GF-D8 (cell line): Measurements from ENCODE around the gene ID4.
"Not testable (repeated sequence)": the region's sequence is repeated elsewhere in the genome, so short reads cannot be mapped to it uniquely, and the experiment has no call there.

Source experiments
- DNase-seq: peaks from one replicate; lab custom pipeline; 2025; lab: John Stamatoyannopoulos, UW

ID4 gene

DNA sequence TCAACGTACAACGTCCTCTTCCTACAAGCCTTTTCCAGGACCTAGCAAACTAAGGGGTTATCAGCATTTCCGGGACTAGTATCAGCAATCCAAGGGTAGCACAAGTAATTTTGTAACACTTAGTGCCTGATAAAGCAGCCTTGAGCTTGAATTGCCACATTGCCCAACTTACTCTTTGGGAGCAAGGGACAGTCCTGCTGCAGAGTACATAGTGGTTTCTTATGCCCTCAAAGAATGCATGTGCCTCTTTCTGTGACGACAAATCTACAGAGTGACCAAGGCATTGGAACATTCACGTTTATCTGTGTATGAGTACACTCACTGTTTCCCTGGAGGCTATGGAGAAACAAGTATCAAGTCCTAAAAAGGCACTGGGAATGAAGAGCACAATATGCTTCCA is 3.2 kb upstream of the ID4 start:
- no peak for DNase-seq

DNA sequence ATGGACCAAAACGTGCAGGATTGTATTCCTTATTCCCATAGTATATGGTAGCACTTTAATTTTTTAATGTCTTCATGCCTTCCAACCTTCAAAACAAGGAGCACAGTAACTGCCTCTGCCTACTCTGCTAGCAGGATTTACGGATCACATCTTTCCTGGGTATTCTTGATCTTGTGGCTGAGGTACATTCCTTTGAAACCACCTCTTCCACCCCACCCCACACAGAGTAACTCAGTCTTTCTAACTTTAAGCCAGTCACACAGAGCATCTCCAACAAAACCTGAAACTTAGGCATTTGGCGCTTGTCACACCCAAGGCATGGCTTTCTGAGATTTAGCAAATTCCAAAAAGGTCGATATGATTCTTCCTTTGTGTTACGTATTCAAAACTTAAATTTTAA is 2.3 kb upstream of the ID4 start:
- no peak for DNase-seq

DNA sequence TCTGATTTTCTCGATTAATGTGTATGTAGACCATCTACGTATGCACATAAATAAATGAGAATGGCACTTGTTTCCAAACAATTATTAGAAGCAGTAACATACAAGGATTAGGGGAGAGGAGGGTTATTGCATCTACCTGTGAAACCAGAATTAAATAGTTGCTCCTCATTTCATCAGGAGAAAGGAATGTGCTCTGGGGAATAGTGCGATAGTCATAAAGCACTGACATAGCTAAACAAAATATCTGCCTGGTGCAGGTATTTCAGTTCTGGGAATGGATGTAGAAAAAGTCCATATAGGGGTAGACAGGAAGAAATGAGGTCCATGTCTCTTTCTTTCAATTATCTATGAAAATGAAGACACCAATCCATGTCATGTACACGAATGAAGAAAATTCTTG is 1.6 kb upstream of the ID4 start:
- no peak for DNase-seq

DNA sequence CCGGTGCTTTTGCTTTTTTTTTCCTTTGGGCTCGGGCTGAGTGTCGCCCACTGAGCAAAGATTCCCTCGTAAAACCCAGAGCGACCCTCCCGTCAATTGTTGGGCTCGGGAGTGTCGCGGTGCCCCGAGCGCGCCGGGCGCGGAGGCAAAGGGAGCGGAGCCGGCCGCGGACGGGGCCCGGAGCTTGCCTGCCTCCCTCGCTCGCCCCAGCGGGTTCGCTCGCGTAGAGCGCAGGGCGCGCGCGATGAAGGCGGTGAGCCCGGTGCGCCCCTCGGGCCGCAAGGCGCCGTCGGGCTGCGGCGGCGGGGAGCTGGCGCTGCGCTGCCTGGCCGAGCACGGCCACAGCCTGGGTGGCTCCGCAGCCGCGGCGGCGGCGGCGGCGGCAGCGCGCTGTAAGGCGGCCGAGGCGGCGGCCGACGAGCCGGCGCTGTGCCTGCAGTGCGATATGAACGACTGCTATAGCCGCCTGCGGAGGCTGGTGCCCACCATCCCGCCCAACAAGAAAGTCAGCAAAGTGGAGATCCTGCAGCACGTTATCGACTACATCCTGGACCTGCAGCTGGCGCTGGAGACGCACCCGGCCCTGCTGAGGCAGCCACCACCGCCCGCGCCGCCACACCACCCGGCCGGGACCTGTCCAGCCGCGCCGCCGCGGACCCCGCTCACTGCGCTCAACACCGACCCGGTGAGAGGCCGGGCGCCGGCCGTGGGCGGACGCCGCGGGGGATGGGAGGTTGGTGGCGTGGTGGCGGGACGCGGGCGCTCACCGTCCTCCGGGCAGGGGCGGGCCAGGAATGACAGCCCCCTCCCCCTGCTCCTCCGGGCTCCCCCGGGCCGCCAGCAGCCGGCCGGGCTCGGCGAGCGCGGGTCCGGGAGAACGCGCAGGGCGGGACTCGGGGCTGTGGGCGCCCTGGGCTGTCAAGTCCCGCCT is 606 bp downstream of the ID4 start:
- no peak for DNase-seq

DNA sequence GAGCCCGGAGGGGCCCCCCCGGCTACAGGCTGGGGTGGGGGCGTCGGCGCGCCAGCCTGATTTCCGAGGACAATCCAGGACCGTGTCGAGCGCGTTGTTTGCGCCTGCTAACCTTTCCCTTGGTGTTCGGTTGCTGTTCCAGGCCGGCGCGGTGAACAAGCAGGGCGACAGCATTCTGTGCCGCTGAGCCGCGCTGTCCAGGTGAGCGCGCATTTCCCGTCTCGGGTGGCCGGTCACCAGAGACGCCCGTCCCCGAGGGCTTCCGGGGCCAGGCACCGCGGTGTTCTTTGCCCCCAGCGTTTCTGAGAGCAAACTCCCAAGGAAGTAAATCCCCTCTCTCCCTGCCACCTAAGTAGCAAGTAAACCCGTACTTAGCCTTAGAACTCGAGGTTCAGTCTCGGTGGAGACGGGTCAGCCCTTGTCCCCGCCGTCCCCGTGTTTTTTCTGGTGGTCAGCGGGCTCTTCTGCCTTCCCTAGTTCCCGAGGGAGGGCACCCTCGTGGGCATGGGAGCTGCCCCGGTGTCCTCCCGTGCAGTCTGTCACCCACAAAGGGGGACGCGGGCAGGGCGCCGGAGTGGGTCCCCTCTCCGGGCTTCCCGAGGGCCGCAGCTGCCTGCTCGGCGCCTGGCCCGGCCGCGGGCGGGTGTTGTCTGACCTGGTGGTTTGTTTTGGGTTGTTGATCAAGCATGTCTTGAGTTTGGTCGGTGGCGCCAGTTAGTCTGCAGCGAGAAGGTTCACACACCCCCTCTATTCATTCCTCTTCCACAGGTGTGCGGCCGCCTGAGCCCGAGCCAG is 1.5 kb downstream of the ID4 start:
- DNase-seq: no peak

DNA sequence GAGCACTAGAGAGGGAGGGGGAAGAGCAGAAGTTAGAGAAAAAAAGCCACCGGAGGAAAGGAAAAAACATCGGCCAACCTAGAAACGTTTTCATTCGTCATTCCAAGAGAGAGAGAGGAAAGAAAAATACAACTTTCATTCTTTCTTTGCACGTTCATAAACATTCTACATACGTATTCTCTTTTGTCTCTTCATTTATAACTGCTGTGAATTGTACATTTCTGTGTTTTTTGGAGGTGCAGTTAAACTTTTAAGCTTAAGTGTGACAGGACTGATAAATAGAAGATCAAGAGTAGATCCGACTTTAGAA is 2.0 kb downstream of the ID4 start:
- DNase-seq: no peak

DNA sequence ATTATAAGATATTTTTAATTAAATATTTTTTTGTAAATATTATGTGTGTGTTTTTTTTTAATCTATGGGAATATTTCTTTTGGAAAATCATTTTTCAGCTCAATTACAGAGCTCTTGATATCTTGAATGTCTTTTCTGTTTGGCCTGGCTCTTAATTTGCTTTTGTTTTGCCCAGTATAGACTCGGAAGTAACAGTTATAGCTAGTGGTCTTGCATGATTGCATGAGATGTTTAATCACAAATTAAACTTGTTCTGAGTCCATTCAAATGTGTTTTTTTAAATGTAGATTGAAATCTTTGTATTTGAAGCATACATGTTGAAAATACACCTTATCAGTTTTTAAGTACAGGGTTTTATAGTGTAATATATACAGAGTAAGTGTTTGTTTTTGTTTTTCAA is 2.6 kb downstream of the ID4 start:
- DNase-seq: no peak

DNA sequence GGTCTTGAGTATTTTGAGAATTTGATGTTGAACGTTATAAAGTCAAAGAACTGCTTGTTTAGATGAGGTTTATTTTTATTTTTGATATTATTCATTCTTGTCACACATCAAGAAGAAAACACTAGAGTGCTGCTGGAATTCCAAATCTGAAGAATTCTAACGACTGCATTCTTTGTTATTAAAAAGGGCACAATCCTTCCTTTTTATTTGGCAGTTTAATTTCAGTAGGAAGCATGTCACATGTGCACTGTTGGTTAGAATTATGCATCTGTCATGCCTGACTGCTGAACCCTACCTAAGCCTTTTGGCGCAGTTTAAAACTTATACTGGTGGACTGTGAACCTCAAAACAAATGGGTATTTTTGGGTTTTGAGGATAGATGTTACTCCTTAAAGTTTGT is 4.0 kb downstream of the ID4 start:
- no peak for DNase-seq

DNA sequence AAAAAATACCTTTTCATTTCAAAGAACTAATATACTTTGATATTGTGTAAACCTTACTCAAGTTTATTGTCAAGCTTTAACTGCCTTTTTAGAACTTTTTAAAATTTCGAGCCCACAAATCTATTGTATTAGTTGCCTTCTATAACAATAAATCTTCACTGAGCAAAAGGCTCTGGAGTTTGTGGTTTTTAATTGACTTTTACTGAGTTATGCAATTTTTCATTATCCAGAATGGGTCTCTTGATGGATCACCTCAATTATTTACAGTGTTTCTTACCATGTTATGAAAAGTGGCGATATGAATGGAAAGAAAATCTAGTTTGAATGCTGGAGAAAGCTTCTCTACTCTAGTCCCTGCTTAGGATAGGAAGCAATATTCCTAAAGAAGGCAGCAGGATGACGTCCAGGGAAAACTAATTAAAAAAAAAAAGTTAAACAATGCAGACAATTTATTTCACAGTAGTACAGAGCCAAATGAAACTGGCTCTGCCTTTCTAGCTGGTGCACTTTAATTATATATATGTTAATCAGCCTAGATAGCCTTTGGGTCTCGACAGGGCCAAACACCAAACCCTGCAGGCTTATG is 5.0 kb downstream of the ID4 start:
- DNase-seq: no peak

DNA sequence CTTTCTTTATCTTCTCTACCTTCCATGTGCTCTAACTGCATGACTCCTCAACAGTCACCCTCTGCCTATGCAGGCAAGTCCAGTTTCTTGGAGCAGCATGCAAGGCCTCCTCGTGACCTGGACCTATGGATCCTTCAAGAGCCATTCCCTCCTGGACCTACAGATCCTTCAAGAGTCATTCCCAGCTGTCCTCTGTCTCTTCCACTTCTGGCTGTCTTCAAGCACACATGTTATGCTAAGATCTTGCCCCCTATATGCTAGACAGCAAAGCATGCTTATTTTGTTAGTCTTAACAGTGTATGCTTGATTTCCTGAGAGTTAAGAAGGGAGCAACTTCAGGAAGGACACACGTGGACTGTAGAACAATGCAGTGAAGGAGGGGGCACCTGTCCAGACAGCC is 7.5 kb downstream of the ID4 start:
- no peak for DNase-seq

DNA sequence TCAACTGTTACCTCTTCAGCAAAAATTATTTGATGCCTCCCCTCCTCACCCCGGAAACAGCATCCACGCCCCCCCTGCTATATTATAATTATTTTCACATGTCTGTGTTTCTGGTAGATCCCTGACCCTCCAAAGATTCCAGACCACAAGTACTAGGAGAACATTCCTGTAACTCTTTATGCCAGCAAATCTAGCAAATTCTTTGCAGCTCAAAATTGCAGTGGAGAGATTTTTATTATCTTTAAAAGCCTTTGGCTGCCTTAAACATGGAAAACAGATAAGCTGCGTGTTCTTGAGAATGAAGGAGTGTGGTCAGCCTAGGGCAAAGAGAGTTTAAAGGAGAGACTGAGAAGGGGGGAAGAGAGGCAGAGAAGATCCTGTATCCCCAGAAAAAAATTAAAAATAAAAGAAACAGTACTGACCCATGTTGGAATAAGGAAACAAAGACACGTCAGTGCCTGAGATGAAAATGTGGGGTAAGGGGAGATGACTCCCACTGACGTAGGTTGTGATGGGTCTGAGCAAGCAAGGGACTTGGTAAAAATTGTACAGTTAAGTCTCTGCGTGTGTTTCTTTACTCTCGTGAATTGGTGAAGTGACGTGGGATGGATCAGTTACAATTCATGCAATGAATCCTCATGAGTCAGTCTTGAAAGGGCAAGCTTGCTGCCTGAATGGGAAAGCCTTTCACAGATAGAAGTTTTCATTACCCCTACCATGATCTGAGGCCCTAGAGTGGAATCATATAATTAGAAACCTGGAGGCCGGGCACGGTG is 8.3 kb downstream of the ID4 start:
- DNase-seq: no peak

DNA sequence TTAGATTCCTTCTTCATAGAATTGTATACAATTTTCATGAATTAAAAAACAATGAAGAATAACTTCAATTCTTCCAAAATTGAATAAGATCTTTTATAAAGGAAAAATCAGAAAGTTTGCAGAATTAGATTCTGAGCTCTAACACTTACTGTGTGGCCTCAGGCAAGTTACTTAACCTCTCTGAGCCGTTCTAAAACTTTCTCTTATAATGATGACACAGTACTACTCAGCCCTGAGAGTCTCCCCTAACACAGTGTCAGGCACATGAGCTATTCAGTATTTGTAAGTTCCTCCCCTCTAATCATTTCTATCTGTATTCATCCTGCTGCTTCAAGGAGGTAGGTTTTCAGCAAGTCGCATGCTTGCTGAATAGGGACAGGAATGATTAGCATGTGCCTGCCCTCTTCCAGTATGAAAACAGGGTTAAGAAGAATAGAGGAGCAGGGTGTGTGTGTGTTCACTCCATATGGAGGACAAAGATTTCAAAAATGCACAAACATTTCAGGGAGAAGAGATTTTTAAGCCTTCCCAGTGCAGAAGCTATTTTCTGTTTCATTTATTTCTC is 11.4 kb downstream of the ID4 start:
- DNase-seq: no peak

DNA sequence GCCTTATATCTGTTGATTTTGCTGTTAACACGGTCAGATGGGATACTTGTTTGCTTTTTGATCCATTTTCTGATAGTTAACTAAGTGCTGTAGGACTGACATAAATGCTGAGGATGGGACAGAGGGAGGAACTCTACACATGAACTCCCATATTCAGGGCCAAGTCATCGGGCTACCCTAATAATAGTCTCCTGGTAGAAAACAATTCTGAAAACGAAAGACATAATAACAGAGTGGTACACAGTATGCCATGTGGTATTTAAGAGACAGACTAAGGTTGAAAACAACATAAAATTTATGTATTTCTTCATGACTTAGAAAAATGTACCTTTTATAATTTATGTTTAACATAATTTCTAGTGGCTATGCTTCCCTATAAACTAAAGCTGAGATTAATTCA is 12.0 kb downstream of the ID4 start:
- no peak for DNase-seq

DNA sequence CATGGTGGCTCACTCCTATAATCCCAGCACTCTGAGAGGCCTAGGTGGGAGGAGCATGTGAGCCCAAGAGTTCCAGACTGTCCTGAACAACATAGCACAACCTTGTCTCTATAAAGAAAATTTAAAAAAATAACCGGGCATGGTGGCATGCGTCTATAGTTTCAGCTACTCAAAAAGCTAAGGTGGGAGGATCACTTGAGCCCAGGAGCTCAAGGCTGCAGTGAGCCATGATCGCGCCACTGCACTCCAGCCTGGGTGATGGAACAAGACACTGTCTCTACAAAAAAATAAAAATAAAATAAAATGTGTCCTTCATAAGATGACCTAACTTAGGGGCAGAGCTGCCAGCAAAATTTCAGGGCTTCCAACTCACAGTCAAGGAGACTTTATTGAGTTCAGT is 12.6 kb downstream of the ID4 start:
- DNase-seq: no peak

DNA sequence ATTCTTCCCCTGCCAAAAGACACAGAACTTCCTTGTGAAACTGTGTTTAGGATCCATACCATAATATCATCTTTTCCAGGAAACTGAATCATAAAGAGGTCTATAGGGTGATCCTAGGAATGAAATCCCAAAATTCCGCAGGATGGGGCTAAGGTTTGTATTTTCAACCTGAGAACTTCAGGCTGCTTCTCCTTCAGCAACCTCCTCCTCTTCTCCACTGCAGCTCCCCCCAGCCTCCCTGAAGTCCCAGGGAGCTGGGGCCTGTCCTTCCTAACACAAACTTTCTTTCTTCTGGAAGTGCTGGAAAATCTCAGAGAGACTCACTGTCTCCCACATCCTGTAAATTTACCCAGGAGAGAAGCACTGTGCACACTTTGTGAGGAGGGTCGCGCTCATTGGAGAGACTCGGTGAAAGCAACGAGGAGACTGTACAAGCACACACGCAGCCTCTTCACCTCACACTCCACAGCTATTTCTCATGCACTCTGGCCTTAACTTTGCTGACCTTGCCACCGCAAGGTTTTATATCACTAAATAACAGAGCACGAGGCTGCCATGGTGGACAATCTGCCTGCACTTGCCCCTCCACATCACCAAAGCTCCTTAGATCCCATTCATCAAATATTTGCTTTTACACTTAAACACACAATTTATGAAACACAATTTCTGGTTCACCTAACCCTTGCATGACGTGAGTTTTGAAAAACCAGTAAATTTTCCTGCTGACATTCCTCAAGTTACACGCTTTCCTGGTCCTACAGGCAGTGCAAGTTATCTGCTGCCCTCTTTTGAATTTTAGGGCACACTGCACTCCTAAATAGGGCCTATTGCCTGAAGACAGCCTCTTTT is 14.3 kb downstream of the ID4 start:
- no peak for DNase-seq

DNA sequence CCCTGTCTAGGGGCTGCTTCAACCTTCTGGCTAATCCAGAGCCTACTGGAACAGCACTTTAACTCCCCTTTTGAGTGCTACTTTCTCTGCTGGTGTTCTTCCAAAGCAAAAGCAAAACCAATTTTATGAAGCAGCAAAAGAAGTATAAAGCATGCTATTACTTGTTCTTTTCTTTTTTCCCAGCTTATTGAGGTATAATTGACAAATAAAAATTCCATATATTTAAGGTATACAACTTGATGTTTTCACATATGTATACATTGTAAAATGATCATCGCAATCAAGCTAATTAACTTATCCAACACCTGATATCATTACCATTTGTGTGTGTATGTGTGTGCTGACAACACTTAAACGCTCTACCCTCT is 14.9 kb downstream of the ID4 start:
- no peak for DNase-seq

DNA sequence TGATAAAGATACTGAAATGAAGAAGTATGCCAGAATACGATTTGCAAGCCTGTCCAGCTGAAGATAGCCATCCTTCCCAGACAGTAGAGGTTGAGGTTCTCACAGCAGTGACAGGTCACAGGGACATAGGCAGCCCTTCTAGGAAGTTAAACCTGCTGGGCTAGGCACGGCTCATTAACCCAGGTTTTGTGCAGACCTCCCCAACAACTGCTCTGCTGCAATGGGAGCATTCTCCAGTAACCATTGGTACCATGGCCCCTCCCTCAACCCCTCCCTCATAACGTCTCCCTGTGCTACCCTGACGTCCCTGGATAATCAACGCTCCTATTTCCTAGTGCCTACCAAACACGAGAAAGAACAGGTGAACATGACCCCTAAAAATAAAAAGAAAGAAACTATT is 15.8 kb downstream of the ID4 start:
- DNase-seq: no peak

DNA sequence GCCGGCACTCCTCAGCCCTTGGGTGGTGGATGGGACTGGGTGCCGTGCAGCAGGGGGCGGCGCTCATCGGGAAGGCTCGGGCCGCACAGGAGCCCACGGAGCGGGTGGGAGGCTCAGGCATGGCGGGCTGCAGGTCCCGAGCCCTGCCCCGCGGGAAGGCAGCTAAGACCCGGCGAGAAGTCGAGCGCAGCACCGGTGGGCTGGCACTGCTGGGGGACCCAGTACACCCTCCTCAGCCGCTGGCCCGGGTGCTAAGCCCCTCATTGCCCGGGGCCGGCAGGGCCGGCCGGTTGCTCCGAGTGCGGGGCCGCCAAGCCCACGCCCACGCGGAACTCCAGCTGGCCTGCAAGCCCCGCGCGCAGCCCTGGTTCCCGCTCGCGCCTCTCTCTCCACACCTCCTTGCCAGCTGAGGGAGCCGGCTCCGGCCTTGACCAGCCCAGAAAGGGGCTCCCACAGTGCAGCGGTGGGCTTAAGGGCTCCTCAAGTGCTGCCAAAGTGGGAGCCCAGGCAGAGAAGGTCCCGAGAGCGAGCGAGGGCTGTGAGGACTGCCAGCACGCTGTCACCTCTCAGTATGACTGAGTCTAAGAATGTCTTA is 17.3 kb downstream of the ID4 start:
- not testable (repeated sequence) for DNase-seq

DNA sequence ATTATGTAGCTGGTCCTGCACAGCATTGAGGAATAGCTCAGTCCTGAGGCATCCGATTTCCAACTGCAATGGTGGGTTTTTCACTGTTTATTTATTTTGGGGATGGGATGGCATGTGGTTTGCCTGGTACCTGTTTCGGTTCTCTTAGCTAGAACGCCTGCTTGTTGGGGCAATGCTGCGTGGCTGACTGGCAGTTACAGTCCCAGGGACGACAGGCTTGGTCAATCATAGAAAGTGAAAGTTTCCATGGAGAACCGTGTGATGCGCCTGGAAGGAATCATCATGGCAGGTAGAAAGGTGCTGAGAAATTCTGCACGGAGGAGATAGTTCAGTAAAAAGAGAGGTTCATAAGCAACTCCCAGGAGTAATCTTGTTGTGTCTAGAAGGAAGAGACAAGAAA is 18.4 kb downstream of the ID4 start:
- DNase-seq: no peak

DNA sequence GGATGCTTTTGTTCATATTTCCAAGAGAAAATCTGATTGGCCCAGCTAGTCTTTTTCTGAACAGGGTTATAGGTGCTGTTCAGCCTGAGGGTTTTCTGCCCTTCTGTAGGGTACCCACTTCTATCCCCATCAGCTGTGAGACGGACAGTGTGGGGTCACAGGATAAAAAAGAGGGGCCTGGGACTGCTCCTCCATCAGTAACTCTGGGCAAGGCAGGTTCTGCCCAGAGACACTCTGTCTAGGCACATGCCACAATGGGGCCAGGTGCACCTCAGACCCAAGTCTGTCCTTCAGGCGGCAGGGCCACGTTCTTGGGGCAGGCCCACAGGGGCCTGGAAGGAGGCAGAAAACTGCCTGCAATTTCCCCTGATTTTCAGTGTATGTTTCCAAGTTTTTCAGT is 20.0 kb downstream of the ID4 start:
- no peak for DNase-seq

DNA sequence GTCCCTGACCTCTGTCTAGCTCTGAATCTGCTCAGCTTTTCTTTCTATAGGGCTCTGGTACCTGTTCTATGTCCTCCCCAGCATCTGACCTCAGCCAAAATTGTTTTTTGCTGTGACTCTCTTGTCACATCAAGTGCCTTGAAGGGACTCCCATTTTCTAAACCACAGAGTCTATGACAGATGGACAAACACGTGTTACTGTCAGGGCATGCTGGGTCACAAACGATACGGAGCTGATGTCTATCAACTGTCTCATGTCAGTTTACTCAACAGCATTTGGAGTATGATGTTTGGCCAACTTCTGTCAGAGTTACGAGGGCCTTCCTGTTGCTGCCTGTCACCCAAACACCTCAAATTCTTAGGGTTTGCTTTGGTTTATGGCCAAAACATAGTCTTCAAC is 20.5 kb downstream of the ID4 start:
- no peak for DNase-seq
